Panc1 (cell line): ENCODE results near the gene PRPF4. TPM values are rescaled to one million over a fixed set of nuclear protein-coding genes. Genes with fewer than 3 reads are reported as not detected.

Source experiments
- ATAC-seq: fragments of 200-7000 bp; cut with Tn5 transposase; 2 replicates; pipeline ENCODE4 v1.9.1; 2020; ENCODE audit warnings: mild to moderate bottlenecking, moderate library complexity
- BruUV-seq: library from RNA; stranded (reverse); fragments of 400-500 nt; replicated peaks from 2 replicates; lab custom pipeline; 2021; lab: Mats Ljungman, UMichigan
- CTCF ChIA-PET: fragments of 300-600 bp; sonication (Branson Sonifier 250); formaldehyde crosslinking; loops from one replicate; lab custom pipeline; 2022; ENCODE audit warnings: antibody characterized with exemption; lab: Charles Lee
- POLR2A ChIA-PET: fragments of 300-600 bp; sonication (Branson Sonifier 250); formaldehyde crosslinking; loops from one replicate; lab custom pipeline; 2022; ENCODE audit warnings: antibody characterized with exemption; lab: Charles Lee
- DNase-seq: peaks from one replicate; pipeline ENCODE4 v3.0.0-alpha.2; 2010; ENCODE audit warnings: low read depth, low spot score
- H3K27ac ChIP-seq: 2 replicates; pipeline ENCODE4 v1.5.1; 2011; ENCODE audit warnings: mild to moderate bottlenecking, low read length, inconsistent platforms
- H3K27me3 ChIP-seq: fragments of 200-500 bp; sonication (Bioruptor generic); 2 replicates; pipeline ENCODE4 v1.6.0; 2014; ENCODE audit warnings: low read length, inconsistent platforms; ENCODE audit not compliant: control insufficient read depth, insufficient read depth
- H3K36me3 ChIP-seq: fragments of 200-500 bp; sonication (Bioruptor generic); 2 replicates; pipeline ENCODE4 v1.5.1; 2014; ENCODE audit warnings: inconsistent platforms, mild to moderate bottlenecking, low read length, moderate library complexity; ENCODE audit not compliant: control insufficient read depth, insufficient read depth
- H3K4me1 ChIP-seq: 2 replicates; pipeline ENCODE4 v1.5.1; 2011; ENCODE audit warnings: inconsistent platforms, mild to moderate bottlenecking, low read length, moderate library complexity; ENCODE audit not compliant: control insufficient read depth, insufficient read depth
- H3K4me3 ChIP-seq, 2 experiments: 2 replicates each; pipeline ENCODE4 v1.5.1; 2011 to 2012; ENCODE audit warnings: low read depth in 2 of 2, low read length in 2 of 2, mild to moderate bottlenecking in 2 of 2, inconsistent platforms in 1 of 2, moderate library complexity in 1 of 2
- H3K9me3 ChIP-seq: fragments of 200-500 bp; sonication (Bioruptor generic); 2 replicates; pipeline ENCODE4 v1.5.1; 2014; ENCODE audit warnings: low read depth, mild to moderate bottlenecking, inconsistent platforms, low read length, moderate library complexity; ENCODE audit not compliant: control insufficient read depth, insufficient read depth
- CTCF ChIP-seq: fragments of 450-650 bp; IDR thresholded peaks from 2 replicates; pipeline ENCODE4 v1.5.1; 2017; ENCODE audit warnings: mild to moderate bottlenecking
- POLR2AphosphoS5 ChIP-seq: IDR thresholded peaks from 2 replicates; pipeline ENCODE4 v1.6.1; 2012; ENCODE audit warnings: mild to moderate bottlenecking, low read depth, low read length, moderate library complexity
- REST ChIP-seq, 2 experiments: IDR thresholded peaks; 2 replicates each; pipeline ENCODE4 v1.6.1; 2011 to 2012; ENCODE audit warnings: low read depth in 2 of 2, control low read depth in 1 of 2, low read length in 1 of 2, mild to moderate bottlenecking in 1 of 2, moderate library complexity in 1 of 2; ENCODE audit not compliant: insufficient read depth in 1 of 2
- SIN3A ChIP-seq: IDR thresholded peaks from 2 replicates; pipeline ENCODE4 v1.6.1; 2012; ENCODE audit warnings: low read depth, mild to moderate bottlenecking, low read length, moderate library complexity, borderline replicate concordance; ENCODE audit not compliant: insufficient read depth
- TCF7L2 ChIP-seq: IDR thresholded peaks from 2 replicates; pipeline ENCODE4 v1.6.1; 2011; ENCODE audit warnings: mild to moderate bottlenecking, low read depth, low read length, inconsistent platforms
- in situ Hi-C: cut with HindIII; loops from 2 replicates; pipeline ENCODE4 v1.10.0; 2016; ENCODE audit warnings: low sequenced_read_pairs, low pct_unique_long_range_greater_than_20kb
- intact Hi-C: fragments of 100-400 bp; cut with micrococcal nuclease; formaldehyde crosslinking; loops from one replicate; pipeline ENCODE4 v1.10.0; 2022; ENCODE audit not compliant: unreplicated experiment
- total RNA-seq: library from RNA; stranded (reverse); gene quantifications from one replicate; pipeline ENCODE4 v1.2.1, GENCODE V29; 2021; ENCODE audit not compliant: unreplicated experiment

The PRPF4 gene
- total RNA-seq, 1 experiment from 2014 or later = 28.9 TPM

GRCh38 chr9:113269871-113270270, 5.6 kb upstream of the PRPF4 start:
- DNase-seq = no peak
- Histone ChIP-seq H3K4me3 (no peak overlapping the region), H3K27ac (no peak overlapping the region), H3K27me3 (no peaks in the 10 kb centered on the region), H3K9me3 (no peaks in the 10 kb centered on the region), H3K36me3 (peaks cover 8% of the 10 kb centered on the region; the same call in 1 of the 2 replicates), H3K4me1 (no peaks in the 10 kb centered on the region)
- ChIA-PET CTCF (interaction anchor here (0.5 to 0.6 kb wide), 2 partner anchors 108 to 211 kb away, joined by 4 to 15 read pairs; no protein-coding TSS in a partner anchor), POLR2A (interaction anchor here (0.6 kb wide), 1 partner anchor 107 kb away, joined by 4 read pairs; no protein-coding TSS in a partner anchor)
- no TSS peak for BruUV-seq
- intact Hi-C loops (no loop called here), in situ Hi-C loops (no loop called here)
- no peak for ATAC-seq
- TF ChIP-seq CTCF (no peak), SIN3A (no peak), TCF7L2 (no peak), REST (IDR thresholded peaks at IDR 0.05; ENCODE audit: insufficient read depth in 1 of 2, low read depth in 2 of 2, low read length in 1 of 2) (no peak), POLR2AphosphoS5 (no peak)

- Histone ChIP-seq H3K36me3 (peaks cover 27% of the 10 kb centered on the region), H3K27me3 (no peaks in the 10 kb centered on the region), H3K27ac (peak overlapping the region; percentile 96), H3K4me3 (peak overlapping the region; percentile 93 to 99), H3K4me1 (peaks cover 6% of the 10 kb centered on the region), H3K9me3 (no peaks in the 10 kb centered on the region)
- in situ Hi-C loops (no loop called here), intact Hi-C loops (no loop called here)
- TF ChIP-seq TCF7L2 = no peak
- peak; percentile 67; the same call in 1 of the 2 replicates for TF ChIP-seq CTCF
- ATAC-seq = peak; percentile 32
- ChIA-PET POLR2A (interaction anchor here (0.6 kb wide), 1 partner anchor 22 kb away, joined by 4 read pairs; no protein-coding TSS in a partner anchor), CTCF (interaction anchor here (0.6 to 0.8 kb wide), 5 partner anchors 22 to 1329 kb away, joined by 3 to 4 read pairs (median 3); no protein-coding TSS in a partner anchor)
- peak; percentile 38 for DNase-seq
- BruUV-seq = no TSS peak
Observed at GRCh38 chr9:113274474-113275156, 843 bp upstream of the PRPF4 start.
